Upper lobe of right lung (tissue), 1 donor: Measurements from ENCODE around the gene PRDM16. TPM values are rescaled to one million over a fixed set of nuclear protein-coding genes. Genes with fewer than 3 reads are reported as not detected.

Experiments
- ATAC-seq: fragments of 200-7000 bp; cut with Tn5 transposase; one replicate; pipeline ENCODE4 v1.9.1; 2020; ENCODE audit warnings: mild to moderate bottlenecking, moderate library complexity
- DNase-seq: peaks from one replicate; pipeline ENCODE4 v3.0.0-alpha.2; 2020
- H3K27ac ChIP-seq: fragments of 200-600 bp; one replicate; pipeline ENCODE4 v1.8.0; 2022
- H3K27me3 ChIP-seq: fragments of 200-600 bp; one replicate; pipeline ENCODE4 v1.8.0; 2022; ENCODE audit warnings: mild to moderate bottlenecking
- H3K36me3 ChIP-seq: fragments of 200-600 bp; one replicate; pipeline ENCODE4 v1.8.0; 2022
- H3K4me1 ChIP-seq: fragments of 200-600 bp; one replicate; pipeline ENCODE4 v1.8.0; 2022
- H3K4me3 ChIP-seq: fragments of 200-600 bp; one replicate; pipeline ENCODE4 v1.8.0; 2022; ENCODE audit warnings: mild to moderate bottlenecking
- H3K9me3 ChIP-seq: fragments of 200-600 bp; one replicate; pipeline ENCODE4 v1.8.0; 2022
- CTCF ChIP-seq: fragments of 200-600 bp; IDR thresholded peaks from one replicate; pipeline ENCODE4 v1.8.0; 2022; ENCODE audit warnings: antibody characterized with exemption
- intact Hi-C: fragments of 100-400 bp; cut with DNase I; formaldehyde crosslinking; loops from one replicate; pipeline ENCODE4 v1.11.0; 2022
- total RNA-seq: library from RNA; stranded (reverse); fragmentation: NEBNext Ultra II Directional; extraction: Animal tissue kit (Norgen Biotek cat#: 25700); gene quantifications from one replicate; pipeline ENCODE4 v1.2.1, GENCODE V29; 2021
- donor health status: DM: no; HTN: yes; CAD: no; lungs with severe emphysema.

The PRDM16 gene
- total RNA-seq, 1 donor from 2014 or later, result 21.0 TPM

DNA sequence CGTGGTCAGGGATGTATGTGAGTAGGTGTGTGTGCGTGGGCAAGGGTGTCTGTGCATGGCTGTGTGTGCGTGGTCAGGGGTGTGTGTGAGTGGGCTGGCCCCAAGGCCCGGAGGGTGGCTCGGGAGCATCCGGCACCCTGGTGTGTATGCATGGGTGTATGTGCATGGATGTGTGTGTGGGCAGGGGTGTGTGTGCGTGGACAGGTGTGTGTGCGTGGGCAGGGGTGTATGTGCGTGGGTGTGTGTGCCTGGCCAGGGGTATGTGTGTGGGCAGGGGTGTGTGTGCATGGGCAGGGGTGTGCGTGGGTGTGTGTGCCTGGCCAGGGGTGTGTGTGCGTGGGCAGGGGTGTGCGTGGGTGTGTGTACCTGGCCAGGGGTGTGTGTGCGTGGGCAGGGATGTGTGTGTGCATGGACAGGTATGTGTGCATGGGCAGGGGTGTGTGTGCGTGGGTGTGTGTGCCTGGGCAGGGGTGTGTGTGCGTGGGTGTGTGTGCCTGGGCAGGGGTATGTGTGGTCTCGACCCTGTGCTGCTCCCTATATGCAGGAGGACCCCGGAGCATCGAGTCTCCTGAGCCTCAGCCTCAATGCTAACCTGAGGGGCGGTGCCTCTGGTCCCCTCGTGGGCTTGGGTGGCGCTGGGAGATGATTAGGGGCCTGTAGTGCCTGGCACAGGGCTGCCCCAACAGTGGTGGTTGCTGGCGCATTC lies 401.8 kb downstream of the PRDM16 start:
- intact Hi-C loops, result no loop called here
- Histone ChIP-seq H3K4me1 (peaks cover 4% of the 10 kb centered on the region), H3K27ac (no peak overlapping the region), H3K27me3 (no peaks in the 10 kb centered on the region), H3K4me3 (no peak overlapping the region), H3K36me3 (no peaks in the 10 kb centered on the region), H3K9me3 (no peaks in the 10 kb centered on the region)
- no peak for TF ChIP-seq CTCF
- ATAC-seq, result no peak
- DNase-seq, result peak; percentile 47

GRCh38 chr1:3471356-3472087 lies 402.5 kb downstream of the PRDM16 start:
- no peak overlapping the region for H3K4me3 ChIP-seq
- peak; percentile 16 for TF ChIP-seq CTCF
- H3K27ac ChIP-seq, result no peak overlapping the region
- H3K27me3 ChIP-seq, result no peaks in the 10 kb centered on the region
- peaks cover 4% of the 10 kb centered on the region for H3K4me1 ChIP-seq
- DNase-seq (no peak), ATAC-seq (peak; percentile 3)
- intact Hi-C loops, result no loop called here
- no peaks in the 10 kb centered on the region for H3K36me3 ChIP-seq
- no peaks in the 10 kb centered on the region for H3K9me3 ChIP-seq

- Histone ChIP-seq H3K9me3 (no peaks in the 10 kb centered on the region), H3K4me1 (peaks cover 4% of the 10 kb centered on the region), H3K36me3 (no peaks in the 10 kb centered on the region), H3K4me3 (no peak overlapping the region), H3K27me3 (no peaks in the 10 kb centered on the region), H3K27ac (no peak overlapping the region)
- no peak for TF ChIP-seq CTCF
- ATAC-seq (no peak), DNase-seq (no peak)
- intact Hi-C loops, result no loop called here
These were observed 403.3 kb downstream of the PRDM16 start for GRCh38 chr1:3472088-3472850.

DNA sequence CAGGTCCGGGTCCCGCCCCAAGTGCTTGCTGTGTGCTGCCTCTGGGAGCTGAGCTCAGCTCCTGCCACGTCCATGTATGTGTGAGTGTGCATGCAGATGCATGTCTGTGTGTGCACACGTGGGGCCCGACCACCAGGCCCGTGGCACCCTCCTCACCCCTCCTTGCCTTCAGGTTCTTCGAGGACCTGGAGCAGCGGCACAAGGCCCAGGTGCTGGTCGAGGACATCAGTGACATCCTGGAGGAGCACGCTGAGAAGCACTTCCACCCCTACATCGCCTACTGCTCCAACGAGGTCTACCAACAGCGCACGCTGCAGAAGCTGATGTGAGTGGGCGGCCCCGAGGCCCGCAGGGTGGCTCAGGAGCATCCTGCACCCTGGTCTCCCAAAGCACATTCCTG lies 403.9 kb downstream of the PRDM16 start:
- no peaks in the 10 kb centered on the region for H3K9me3 ChIP-seq
- peaks cover 4% of the 10 kb centered on the region for H3K4me1 ChIP-seq
- ATAC-seq, result no peak
- no peaks in the 10 kb centered on the region for H3K27me3 ChIP-seq
- no peak for DNase-seq
- no peak for TF ChIP-seq CTCF
- no peak overlapping the region for H3K27ac ChIP-seq
- no peak overlapping the region for H3K4me3 ChIP-seq
- intact Hi-C loops, result no loop called here
- no peaks in the 10 kb centered on the region for H3K36me3 ChIP-seq

GRCh38 chr1:3473381-3473844 lies 404.4 kb downstream of the PRDM16 start:
- TF ChIP-seq CTCF, result no peak
- intact Hi-C loops, result no loop called here
- Histone ChIP-seq H3K4me1 (peaks cover 4% of the 10 kb centered on the region), H3K4me3 (no peak overlapping the region), H3K36me3 (no peaks in the 10 kb centered on the region), H3K27ac (no peak overlapping the region), H3K9me3 (no peaks in the 10 kb centered on the region), H3K27me3 (no peaks in the 10 kb centered on the region)
- no peak for DNase-seq
- no peak for ATAC-seq
